DLD1 (cell line): Measurements from ENCODE around the gene RAPSN.

Source experiments
- in situ Hi-C: cut with HindIII; loops from 2 replicates; pipeline ENCODE4 v1.10.0; 2017; ENCODE audit warnings: low sequenced_read_pairs

Gene RAPSN

DNA sequence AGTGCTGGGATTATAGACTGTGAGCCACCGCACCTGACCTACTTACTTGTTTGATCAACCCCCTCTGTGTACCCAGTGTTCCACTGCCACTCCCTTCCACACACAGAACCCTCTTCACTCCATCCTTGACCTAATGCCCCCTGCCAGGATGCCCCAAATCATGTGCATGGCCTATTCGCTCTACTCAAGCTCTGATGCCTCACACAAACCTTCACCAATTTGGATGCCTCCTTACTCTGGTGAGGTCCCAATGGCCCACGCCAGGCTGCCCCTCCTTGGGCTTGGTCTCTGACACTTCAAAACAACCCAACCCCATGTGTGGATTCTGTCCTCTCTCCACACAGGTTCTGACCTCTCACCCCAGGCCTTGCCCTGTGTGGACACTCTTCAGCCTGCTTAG is 13.2 kb downstream of the RAPSN start:
- in situ Hi-C loops, result no loop called here

DNA sequence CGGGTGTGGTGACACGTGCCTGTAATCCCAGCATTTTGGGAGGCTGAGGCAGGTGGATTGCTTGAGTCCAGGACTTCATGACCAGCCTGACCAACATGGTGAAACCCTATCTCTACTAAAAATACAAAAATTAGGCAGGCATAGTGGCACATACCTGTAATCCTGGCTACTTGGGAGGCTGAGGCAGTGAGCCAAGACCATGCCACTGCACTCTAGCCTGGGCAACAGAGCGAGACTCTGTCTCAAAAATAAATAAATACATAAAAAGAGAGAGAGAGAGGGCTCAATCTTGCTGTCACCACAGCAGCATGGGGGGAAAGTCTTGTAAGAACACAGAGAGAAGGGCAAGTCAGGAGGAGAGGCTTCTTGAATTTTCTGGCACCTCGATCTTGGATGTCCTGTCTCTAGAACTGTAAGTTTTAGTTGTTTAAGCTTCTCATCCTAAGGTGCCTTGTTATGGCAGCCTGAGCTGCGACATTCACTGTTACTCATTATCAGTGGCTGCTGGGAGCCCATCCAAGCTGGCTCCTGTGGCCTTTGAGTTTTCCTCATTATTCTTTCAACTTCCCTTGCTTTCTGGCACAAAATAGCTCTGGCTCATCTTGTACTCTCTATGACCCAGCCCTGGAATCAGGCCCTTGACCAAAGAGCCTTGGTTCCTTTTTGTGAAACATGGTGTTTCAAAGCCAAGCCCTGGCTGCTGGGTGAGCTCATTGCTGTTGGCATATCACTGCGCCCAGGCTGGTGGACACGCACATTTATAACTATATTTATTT is 14.7 kb downstream of the RAPSN start:
- in situ Hi-C loops, result no loop called here

DNA sequence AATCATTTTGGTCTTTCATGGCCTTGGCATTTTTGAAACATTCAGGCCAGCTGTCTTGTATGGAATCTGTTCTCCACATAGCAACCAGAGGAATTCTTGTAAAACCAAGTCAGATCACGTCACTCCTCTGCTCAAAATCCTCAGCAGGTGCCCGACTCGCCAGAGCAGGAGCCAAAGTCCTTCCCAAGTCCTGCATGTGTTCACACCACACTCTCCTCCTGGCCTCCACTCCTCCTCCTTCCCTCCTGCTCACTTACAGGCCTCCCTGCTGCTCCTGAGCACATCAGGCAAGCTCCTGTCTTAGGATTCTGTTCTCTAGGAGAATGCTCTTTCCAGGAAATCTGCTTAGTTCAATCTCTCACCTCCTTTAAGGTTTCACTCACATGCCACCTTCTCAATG is 15.8 kb downstream of the RAPSN start:
- in situ Hi-C loops, result no loop called here

DNA sequence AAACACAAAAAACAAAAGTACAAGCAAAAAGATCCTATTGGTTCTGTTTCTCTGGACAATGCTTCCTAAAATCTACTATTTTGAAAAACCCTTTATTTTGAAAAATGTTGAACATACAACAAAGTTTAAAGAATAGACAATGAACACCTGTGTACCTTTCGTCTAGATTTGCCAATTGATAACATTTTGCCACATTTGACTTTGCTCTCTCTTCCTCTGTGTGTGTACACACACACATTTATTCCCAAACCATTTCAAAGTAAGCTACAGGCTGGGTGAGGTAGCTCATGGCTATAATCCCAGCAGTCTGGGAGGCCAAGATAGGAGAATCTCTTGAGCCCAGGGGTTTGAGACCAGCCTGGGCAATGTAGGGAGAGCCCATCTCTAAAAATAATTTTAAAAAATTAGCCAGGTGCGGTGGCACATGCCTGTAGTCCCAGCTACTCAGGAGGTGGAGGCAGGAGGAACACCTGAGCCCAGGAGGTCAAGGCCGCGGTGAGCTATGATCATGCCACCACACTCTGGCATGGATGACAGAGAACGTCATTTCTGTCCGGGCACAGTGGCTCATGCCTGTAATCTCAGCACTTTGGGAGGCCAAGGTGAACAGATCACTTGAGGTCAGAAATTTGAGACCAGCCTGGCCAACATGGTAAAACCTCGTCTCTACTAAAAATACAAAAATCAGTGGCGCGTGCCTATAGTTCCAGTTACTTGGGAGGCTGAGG is 17.4 kb downstream of the RAPSN start:
- in situ Hi-C loops, result no loop called here

DNA sequence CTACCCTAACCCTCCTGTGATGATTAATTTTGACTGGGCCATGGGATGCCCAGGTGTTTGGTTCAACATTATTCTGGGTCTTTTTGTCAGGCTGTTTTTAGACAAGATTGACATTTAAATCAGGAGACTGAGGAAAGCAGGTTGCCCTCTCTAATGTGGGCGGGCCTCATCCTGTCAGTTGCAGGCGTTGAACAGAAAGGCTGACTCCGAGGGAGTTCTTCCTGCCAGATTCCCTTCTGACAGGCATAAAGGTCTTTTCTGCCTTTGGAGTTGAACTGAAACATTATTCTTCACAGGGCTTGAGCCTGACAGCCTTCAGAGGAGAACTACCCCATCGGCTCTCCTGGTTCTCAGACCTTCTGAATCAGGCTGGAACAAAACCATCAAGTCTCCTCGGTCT is 18.4 kb downstream of the RAPSN start:
- in situ Hi-C loops, result no loop called here

DNA sequence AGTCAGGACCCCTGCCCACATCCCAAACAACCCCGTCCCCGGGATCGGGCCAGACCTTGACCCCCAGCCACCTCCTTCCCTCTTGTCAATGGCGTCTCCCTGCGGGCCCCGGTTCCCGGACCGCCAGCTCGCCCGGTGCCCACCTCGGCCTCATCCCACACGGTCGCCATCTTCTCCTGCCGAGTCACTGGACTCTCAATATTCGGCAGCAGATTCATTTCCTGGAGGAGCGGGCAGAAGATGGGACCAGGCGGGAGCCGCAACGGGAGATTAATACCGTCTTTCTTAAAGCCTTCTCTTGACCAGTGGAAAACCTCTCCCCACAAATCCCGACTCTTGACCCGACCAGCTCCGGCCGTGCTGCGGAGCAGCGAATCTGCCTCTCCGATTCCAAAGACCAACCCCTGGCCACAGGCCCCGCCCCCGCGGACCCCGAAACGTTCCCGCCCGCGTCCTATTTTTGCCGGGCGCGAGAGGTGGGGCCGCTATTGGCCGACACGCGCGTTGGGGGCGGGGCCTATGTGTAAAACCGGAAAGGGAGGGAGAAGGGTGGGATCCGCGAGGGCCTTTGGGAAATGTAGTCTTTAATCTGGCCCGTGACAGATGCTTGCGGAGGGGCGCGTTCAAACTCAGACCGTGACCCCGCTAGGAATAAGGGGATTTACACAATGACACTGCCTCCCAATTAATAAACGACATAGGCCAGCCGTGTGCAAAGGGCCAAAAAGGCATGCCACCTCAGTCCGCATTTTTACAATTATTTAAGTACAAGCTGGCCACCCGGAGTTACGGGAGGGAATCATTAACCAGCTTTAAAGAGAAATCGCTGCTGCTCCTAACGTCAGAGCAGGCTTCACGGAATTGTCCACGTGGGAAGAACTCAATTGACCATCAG is 22.6 kb downstream of the RAPSN start, which contains the start of gene PSMC3:
PSMC3 (minus strand) TSS at position 378 of the 895 bp plus-strand sequence; CDS start at position 218, 160 bp downstream.
- in situ Hi-C loops, result no loop called here

DNA sequence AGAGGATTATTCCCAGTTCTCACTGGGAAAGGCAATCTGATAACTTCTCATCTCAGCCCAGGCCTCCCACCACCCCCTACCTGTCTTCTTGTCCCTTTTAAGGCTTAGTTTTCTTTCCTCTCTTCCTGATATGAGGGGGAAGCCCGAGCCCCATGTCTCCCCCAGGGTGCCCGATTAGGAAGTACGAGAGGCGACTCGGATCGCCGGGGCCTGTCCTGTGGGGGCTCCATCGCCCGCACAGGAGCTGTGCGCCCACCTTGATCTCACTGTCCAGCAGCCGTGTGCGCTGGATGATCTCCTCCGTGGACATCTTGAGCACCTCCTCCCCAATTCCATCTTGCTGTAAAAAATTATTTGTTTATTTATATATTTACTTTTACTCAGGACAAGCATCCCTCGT is 23.3 kb downstream of the RAPSN start:
- in situ Hi-C loops, result no loop called here

DNA sequence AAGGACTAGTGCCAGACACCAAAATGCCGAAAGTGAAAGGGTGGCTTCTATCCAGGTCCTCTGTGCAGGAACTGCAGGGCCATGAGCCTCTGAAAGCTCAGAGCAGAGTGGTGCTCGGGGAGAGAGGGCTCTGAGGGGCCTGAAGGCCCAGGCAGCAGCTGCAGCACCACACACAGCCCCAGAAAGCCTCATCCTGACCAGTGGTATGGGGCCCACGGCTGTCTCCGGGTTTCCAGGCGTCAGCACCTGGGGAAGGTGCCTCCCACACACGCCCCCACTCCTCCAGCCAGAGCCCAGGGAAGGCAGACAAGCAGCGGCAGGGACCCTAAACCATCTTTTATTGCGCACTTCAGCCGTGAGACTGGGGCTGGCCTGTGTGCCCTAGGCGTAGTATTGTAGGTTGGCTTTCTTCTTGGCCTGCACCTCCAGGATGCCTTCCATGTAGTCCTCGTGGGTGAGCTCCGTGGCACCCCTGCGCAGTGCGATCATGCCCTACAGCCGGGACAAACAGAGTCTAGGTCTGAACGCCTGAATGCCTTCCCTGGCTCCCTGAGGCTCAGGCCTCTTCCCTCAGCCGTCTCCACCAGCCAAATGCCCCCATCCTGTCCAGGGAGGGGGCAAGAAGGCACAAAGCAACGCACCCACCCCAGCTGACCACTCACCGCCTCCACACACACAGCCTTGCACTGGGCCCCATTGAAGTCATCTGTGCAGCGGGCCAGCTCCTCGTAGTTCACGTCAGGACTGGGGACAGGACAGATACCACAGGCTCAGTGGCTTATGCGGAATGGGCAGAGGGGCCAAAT is 30.3 kb downstream of the RAPSN start:
- in situ Hi-C loops, result no loop called here

DNA sequence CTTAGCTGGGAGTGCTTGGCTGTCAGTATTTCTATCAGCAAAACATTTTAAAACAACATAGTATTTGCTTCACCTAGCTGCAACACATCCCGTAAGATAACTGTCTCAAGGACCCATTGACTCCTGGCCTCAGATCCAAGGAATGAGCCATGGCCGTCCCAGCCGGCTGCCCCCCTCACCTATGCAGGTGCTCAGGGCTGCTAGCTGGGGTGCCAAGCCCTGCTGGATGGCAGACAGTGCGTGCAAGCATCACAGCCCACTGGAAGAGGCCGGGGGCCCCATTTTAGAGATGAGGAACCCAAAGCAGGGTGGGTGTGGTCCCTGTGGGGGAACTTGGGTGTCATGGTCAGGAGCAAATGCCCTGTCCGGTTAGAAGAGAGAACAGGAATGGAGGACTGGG is 31.2 kb downstream of the RAPSN start:
- in situ Hi-C loops, result no loop called here

DNA sequence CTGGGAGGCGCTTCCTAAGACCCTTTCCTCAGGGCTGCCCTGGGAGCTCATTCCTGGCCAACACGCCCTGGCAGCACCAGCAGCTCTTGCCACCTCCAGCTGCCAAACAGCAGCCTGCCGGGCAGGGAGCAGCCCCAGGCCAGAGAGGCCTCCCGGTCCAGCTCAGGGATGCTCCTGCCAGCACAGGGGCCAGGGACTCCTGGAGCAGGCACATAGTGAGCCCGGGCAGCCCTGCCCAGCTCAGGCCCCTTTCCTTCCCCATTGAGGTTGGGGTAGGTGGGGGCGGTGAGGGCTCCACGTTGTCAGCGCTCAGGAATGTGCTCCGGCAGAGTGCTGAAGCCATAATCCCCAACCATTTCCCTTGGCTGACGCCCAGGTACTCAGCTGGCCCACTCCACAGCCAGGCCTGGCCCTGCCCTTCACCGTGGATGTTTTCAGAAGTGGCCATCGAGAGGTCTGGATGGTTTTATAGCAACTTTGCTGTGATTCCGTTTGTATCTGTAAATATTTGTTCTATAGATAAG is 32.9 kb downstream of the RAPSN start:
- in situ Hi-C loops, result no loop called here

DNA sequence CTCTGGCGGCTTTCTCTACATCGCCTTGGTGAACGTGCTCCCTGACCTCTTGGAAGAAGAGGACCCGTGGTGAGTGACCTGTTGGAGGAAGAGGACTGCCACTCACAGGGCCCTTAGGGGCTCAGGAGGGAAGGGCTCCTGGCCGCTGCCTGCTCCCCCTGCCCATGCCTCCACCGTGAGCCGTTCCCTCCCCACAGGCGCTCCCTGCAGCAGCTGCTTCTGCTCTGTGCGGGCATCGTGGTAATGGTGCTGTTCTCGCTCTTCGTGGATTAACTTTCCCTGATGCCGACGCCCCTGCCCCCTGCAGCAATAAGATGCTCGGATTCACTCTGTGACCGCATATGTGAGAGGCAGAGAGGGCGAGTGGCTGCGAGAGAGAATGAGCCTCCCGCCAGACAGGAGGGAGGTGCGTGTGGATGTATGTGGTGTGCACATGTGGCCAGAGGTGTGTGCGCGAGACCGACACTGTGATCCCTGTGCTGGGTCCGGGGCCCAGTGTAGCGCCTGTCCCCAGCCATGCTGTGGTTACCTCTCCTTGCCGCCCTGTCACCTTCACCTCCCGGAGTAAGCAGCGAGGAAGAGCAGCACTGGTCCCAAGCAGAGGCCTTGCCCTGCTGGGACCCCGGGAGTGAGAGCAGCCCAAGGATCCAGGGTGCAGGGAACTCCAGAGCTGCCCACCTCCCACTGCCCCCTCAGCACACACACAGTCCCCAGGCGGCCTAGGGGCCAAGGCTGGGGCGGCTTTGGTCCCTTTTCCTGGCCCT is 33.7 kb downstream of the RAPSN start:
- in situ Hi-C loops, result no loop called here

DNA sequence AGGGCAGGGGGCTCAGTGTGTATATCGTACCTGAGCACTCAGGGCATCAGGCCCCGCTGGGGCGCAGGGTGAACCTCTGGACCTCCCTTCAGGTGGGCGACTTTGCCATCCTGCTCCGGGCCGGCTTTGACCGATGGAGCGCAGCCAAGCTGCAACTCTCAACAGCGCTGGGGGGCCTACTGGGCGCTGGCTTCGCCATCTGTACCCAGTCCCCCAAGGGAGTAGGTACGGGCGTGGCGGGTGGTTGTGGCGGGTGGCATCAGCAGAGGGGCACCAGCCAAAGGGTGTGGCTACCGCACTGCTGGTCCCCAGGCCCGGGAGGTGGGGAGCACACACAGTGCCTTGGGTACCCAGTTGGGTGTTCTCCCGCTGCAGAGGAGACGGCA is 34.3 kb downstream of the RAPSN start:
- in situ Hi-C loops, result no loop called here

DNA sequence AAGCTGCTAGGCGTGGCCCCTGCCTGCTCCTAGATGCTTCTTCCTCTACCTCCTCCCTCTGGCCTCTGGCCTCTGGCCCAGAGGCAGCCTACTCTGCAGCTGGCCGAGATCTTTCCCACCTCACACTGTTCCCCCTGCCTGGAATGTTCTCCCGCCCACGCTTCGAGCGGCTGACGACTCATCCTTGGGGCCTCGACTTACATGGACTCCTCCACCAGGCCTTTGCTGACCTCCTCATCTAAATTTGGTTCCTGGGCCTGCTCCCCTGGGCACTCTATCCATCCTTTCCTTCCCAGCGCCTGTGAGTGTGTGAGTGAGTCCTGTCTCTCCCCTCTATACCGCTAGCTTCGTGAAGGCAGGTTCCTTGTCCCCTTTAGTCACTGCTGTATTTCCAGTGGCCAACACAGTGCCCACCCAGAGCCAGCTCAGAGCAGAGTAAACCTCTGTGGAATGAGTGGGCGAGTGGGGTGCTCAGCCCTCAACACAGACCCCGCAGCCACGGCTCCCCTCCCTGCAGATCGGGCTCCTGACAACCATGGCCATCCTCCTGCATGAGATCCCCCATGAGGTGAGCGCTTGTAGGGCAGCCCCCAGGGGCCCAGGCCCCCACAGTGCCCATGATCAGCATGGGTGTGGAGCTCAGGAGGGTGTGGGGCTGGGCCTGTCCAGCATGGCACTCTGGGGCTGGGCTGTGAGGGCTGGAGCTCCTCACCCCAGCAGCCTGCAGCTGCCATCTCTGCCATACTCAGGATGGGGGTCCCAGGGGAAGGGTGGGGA is 34.8 kb downstream of the RAPSN start:
- in situ Hi-C loops, result no loop called here

DNA sequence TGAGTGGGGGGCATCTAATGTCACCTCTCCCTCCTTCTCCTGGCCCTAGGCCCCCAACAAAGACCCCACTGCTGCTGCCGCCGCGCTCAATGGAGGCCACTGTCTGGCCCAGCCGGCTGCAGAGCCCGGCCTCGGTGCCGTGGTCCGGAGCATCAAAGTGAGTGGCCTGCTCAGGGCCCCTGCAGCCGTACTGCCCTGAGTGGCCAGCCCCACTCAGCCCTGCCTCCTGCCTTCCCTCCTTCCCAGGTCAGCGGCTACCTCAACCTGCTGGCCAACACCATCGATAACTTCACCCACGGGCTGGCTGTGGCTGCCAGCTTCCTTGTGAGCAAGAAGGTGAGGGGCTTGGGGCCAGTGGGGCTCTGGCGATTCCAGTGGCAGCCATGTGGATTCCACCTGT is 35.6 kb downstream of the RAPSN start:
- in situ Hi-C loops, result no loop called here

DNA sequence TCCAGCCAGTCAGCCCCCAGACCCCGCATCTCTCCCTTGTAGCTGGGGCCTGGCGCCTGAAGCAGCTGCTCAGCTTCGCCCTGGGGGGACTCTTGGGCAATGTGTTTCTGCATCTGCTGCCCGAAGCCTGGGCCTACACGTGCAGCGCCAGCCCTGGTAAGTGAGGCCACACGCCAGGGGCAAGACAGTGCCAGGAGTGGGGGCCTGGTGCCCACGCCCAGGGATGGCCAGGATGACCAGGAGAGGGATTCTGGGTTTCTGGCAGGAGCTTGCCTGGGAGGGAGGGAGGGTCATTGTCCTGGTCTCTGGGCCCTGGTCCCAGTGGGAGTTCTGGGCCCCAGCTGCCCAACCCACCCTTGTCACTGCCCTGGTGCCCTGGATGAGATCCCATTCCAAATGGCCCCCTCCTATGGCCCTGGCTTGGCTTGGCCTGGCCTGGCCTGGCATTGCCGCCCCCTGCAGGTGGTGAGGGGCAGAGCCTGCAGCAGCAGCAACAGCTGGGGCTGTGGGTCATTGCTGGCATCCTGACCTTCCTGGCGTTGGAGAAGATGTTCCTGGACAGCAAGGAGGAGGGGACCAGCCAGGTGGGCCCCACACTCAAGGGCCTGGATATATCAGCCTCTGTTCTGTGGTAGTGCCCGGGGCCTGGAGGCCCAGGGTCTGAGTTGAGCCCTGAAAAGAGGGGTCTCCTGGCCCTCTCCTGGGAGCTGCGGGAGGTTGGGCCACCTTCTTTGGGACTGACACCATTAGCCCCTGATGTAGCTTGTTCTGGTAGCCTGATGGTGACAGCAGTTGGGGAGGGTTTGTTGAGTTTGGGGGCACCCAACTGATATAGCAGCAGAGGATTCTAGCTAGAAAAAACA is 36.8 kb downstream of the RAPSN start:
- in situ Hi-C loops, result no loop called here

DNA sequence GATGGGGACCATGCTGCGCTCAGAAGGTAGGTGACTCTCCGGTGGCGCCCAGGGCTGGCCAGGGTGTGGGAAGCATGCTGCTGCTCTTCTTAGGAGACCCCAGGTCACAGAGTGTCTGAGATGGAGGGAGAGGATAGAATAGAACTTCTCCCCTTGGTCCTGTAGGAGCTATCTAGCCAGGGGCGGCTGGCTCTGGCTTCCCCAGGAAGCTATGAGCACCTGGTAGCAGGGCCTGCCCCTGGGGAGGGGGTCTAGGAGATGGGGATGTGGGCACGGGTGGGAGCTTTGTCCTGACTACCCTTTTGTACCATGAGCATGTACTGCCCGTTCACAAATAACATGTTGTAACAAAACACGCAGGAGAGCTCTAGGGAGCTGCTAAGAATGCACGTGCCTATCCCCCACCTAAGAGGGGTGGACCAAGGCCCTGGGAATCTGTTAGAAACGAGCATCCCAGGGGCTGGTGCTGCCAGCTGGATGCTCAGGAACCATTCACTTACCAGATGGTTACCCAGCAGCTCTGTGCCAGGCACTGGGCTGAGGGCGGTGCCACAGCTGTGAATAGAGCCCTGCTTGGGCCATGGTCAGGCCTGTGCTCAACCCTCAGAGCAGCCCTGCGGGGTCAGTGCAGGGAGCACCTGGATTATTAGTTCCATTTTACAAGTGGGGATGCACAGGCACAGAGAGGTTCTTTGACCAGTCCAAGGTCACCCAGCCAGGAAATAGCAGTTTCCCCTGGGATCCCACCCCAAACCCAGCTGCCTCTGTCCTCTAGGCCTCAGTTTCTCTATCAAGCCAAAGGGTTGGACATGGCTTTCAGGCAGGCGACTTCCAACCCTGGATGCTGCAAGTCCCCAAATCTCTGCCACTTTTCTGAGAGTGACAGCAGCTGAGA is 38.3 kb downstream of the RAPSN start:
- in situ Hi-C loops, result no loop called here
